HT1080 (cell line): Measurements from ENCODE around the gene NKAIN4. TPM values are rescaled to one million over a fixed set of nuclear protein-coding genes. Genes with fewer than 3 reads are reported as not detected.
A peak's percentile ranks its signal among the peaks of the same experiment; 100 is the strongest.

Experiments
- DNase-seq: peaks from one replicate; pipeline ENCODE4 v3.0.0-alpha.2; 2015; ENCODE audit warnings: low read depth
- polyA plus RNA-seq, 2 experiments: library from polyadenylated mRNA; depleted of rRNA; stranded (reverse); fragments of >200 nt; gene quantifications; 2 replicates each; pipeline ENCODE4 v1.2.3, GENCODE V29; 2015
- total RNA-seq: library from RNA; depleted of rRNA; stranded (reverse); fragments of >200 nt; shearing (Covaris generic); gene quantifications from 2 replicates; pipeline ENCODE4 v1.2.3, GENCODE V29; 2014; rRNA removed

NKAIN4 gene
- not detected in 2 replicates for total RNA-seq
- polyA plus RNA-seq (2015; cell fraction: cytosol; rRNA removed) = not detected in 2 replicates
- polyA plus RNA-seq (2015; cell fraction: nucleus; rRNA removed) = not detected in 2 replicates

GRCh38 chr20:63254232-63254605, at the start of gene NKAIN4:
Gene NKAIN4 (minus strand): TSS chr20:63254463. CDS start chr20:63254450, 13 bp downstream.
- DNase-seq = no peak

DNA sequence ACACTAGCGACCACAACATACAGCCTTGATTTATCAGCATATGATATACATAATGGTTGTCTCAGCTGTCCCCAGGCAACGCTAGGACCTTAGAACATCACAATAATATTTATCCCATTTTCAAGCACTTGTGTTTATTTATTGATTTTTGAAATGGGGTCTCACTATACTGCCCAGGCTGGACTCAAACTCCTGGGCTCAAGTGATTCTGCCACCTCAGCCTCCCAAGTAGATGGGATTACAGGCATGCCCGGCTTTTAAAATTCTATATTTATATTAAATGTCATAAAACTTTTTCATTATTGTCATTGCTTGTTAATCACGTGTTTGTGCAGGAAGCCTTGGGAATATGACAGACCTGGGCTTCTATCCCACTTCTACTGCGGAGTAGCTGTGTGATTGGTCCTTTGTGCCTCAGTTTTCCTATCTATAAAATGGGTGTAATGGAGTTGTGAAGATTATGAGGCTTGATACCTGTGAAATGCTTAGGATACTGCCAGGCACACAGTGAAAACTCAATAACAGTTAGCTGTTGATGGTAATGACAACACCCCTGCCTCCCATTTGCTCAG, 48.9 kb upstream of the NKAIN4 start:
- DNase-seq = no peak

DNA sequence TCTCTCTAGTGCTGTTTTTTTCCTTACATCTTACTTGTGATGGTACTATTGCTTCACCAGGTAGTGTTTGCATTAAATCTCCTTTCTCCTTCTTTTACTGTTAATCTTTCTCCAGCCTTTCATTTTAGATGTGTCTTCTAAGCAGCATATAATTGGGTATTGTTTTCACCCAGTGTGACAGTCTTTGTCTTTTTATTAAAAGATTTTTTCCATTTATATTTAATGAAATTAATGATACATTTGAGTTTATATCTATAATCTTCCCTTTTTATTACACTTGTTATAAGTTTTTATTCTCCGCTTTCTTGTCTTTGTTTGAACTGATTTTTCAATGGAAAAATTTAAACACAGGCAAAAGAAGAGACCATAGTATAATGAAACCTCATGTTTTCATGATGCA, 47.4 kb upstream of the NKAIN4 start:
- DNase-seq = no peak

DNA sequence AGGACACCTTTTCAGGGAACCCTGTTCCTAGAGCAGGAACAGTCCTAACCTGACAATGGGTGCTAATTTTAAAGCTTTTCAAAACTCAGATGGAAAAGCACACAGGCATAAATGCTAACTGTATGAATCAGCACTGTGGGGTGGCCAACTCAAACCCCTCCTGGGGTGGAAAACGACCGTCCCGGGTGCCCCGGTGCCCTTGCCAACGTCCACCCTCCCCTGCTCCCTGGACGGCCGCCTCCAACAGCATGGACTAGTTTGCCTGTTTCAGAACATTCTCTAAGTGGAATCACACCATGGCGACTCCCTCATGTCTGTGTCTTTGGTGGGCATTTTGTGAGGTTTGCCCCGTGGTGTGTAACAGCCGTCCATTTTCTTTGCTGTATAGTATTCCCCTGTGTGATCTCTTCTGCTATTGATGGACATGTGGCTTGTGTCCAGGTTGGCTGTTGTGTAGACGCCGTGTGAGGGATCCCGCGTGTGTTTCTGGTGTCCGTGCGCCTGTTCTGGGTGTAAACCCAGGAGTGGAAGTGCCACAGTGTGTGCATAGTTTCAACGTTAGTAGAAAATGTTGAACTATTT, 44.6 kb upstream of the NKAIN4 start:
- DNase-seq = no peak

DNA sequence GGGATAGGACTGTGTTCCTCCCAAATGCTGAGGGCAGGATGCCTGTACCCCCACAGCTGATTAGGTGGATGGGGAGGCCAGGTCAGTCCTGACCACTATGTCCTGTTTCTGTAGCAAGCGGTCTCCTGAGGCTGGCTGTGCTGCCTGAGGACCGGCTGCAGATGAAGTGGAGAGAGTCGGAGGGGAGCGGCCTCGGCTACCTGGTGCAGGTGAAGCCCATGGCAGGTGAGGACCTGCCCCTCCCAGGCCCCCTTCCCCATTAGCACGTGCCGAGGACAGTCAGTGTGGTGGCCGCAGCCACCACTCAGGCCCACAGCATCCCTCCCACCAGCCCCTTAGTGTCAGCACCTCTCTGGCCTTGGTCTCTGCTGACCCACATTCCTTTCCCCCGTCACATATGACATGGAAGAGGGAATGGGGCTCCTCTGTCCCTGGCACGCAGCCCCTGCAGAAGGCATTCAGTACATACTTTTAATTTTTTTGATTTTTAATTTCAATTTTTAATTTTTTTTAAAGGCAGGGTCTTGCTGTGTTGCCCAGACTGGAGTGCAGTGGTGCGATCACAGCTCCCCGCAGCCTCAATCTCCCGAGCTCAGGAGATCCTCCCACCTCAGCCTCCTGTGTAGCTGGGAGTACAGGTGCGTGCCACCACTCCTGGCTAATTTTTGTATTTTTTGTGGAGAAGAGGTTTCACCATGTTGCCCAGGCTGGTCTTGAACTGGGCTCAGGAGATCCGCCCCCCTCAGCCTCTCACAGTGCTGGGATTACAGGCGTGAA, 43.7 kb upstream of the NKAIN4 start:
- no peak for DNase-seq

GRCh38 chr20:63297371-63297781, 43.1 kb upstream of the NKAIN4 start:
- no peak for DNase-seq

DNA sequence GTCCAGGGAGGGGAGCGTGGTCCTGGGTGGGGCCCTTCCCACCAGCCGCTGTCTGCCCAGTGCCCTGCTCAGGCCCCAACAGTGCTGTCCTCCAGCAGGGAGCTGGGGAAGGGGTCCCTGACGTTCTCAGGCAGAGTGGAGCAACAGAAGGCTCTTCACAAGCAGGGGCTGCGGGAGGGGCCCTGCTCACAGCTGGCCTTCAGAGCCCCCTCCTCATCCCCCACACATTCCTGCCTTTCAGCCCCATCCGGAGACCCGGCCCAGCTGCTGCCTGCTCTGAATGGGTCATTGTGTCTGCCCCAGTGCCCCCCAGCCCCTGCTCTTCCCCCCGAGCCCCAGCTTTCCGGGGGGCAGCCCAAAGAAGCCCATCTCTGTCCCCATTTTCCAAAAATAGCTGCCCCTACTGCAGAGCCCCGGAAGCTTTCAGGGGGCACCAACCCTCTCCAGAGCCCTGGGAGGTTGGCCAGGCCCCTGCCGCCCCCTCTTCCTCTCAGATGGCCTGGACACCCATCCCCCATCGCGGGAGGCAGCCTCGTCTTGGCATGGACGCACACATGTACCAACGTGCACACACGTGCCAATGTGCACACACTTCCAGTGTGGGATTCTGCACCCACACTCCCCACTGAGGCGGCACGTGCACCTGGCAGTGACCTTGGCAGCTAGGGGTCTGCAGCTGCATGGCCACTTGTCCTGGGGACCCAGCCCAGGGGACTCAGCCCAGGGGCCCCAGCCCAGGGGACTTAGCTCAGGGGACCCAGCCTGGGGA, 42.5 kb upstream of the NKAIN4 start:
- no peak for DNase-seq

DNA sequence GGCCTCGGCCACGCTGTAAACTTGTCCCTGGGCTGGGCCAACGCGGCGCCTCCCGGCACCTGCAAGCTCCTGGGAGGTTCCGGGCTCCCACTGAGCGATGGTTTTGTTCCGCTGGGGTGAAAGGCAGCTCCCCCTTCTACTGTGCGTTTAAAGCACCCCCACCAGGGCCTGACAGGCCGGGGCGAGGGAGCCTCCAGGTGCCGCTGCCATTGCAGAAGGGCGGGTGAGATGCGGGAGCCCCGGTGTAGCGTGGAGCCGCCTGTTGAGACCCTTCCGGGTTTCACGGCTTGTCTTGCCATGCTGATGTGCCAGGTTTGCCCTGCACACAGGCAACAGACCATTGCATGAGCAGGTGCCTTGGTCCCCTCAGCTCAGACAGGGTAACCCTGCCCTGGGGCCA, 41.6 kb upstream of the NKAIN4 start:
- DNase-seq = no peak

DNA sequence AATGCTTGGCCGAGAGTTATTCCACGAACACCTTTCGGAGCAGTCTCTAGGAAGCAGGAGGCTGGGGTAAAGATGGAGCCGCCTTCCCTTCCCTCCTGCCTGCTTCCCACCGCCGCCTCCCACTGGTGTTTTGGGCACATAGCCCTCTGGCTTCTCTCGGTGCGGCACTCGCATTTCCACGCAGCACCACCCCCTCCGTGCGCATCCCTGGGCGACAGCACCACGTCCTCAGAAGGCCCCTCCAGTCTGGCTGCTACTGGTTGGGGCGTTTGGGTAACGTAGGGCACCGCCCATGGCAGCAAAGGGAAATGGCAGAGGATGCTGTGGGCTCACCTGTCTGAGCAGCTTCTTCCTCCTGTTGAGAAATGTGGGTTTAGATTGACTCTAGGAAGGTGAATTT, 41.2 kb upstream of the NKAIN4 start:
- DNase-seq = no peak

DNA sequence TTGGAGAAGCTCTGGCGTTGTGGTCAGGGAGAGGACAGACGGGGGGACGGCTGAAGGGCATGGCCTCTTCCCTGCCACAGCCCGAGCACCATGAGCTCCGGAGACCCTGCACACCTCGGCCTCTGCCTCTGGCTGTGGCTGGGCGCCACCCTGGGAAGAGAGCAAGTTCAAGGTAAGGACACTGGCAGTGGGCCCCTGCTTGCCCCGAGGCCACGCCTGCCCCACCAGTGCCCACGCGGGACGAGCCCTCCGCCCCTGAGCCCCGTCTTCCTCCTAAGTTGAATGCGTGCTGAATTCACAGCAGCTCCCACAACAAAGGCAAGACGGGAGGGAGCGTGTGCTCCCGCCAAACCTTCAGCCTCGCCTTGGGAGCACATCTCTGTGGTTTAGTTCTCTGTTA, 40.8 kb upstream of the NKAIN4 start:
- no peak for DNase-seq

DNA sequence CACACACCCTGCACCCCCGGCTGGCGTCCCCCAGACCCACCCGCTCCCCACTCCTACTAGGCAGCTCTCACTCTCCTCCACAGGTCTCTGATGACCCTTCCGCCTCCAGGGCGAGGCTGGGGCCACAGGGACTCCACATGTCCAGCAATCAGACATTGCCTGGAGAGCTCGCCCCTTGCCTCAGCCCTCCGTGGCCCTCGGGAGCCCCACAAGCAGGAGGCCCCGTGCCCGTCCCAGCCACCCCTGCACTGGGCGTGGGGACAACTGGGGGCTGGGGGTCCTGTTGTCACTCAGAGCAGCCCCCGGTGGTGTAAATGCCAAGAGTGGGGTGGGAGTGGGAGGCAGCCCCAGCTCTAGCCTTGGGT, 40.3 kb upstream of the NKAIN4 start:
- no peak for DNase-seq

- no peak for DNase-seq
Observed at GRCh38 chr20:63293871-63294535, 39.7 kb upstream of the NKAIN4 start.

- DNase-seq = no peak
Observed at GRCh38 chr20:63293456-63293855, 39.2 kb upstream of the NKAIN4 start.

GRCh38 chr20:63292904-63293303, 38.6 kb upstream of the NKAIN4 start, which contains the start of gene COL20A1:
Gene COL20A1 (plus strand): TSS chr20:63293186. CDS start chr20:63295108, 1,922 bp downstream.
- DNase-seq = no peak

DNA sequence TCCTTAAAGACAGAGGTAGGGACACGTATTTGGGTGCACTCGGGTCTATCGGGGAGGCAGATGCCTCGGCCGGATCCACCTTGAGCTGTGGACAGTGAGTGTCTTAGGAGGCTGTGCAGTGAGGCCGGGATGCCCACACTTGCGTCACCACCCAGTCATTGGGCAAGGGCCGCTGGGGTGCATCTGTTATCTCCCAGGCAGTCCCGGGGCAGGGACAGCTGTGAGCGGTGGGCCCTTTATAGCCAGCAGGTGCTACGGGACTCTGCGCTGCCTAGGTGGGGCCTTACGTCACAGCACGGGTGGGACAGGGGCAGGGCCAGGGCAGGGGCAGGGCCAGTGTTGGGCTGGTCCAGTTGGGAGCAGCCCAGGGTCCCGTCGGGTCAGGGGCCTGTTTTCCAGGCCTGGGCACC, 38.0 kb upstream of the NKAIN4 start:
- no peak for DNase-seq

GRCh38 chr20:63291811-63292210, 37.5 kb upstream of the NKAIN4 start:
- DNase-seq = no peak

GRCh38 chr20:63290677-63291472, 36.6 kb upstream of the NKAIN4 start:
- peak; percentile 31 for DNase-seq

- no peak for DNase-seq
Observed at GRCh38 chr20:63290136-63290676, 35.9 kb upstream of the NKAIN4 start.

GRCh38 chr20:63289311-63290135, 35.3 kb upstream of the NKAIN4 start:
- DNase-seq = no peak
